ENCODE results near the gene PDE5A.

DNA sequence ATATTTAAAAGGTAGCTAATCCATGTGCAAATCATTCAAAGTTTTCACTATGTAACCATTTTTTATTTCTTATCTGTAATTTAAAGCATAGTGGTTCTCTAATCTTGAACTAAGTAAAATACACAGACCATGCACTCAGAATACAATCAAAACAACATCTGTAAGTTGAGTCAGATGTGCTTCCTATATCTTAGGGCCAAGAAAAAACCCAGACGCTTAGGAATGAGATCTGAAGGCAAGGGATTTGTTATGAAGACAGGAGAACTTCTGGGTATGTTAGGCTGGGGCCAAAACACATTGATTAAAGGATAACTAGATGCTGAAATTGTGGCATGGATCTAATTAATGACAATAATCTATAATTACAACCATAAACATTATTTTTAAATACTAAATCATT lies 120.3 kb downstream of the PDE5A start:
- TF ChIP-seq, protein P1, sequence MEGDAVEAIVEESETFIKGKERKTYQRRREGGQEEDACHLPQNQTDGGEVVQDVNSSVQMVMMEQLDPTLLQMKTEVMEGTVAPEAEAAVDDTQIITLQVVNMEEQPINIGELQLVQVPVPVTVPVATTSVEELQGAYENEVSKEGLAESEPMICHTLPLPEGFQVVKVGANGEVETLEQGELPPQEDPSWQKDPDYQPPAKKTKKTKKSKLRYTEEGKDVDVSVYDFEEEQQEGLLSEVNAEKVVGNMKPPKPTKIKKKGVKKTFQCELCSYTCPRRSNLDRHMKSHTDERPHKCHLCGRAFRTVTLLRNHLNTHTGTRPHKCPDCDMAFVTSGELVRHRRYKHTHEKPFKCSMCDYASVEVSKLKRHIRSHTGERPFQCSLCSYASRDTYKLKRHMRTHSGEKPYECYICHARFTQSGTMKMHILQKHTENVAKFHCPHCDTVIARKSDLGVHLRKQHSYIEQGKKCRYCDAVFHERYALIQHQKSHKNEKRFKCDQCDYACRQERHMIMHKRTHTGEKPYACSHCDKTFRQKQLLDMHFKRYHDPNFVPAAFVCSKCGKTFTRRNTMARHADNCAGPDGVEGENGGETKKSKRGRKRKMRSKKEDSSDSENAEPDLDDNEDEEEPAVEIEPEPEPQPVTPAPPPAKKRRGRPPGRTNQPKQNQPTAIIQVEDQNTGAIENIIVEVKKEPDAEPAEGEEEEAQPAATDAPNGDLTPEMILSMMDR (IDR thresholded peaks at IDR 0.05; ENCODE audit: low read length), result no peak
- no peak for TF ChIP-seq EZH2phosphoT487 (IDR thresholded peaks at IDR 0.05; ENCODE audit: low read length)

All from MM.1S (cell line).